Dendritic cell treated with granulocyte-macrophage colony-stimulating factor and Interleukin-4, amounts not matched to agents 40 ng/mL and 50 ng/mL, for 4 days (primary cell): ENCODE data around the gene PRKN.

ENCODE experiments used
- H3K27ac Mint-ChIP-seq: one replicate; pipeline ENCODE4 v1.8.0; 2022; ENCODE audit warnings: mild to moderate bottlenecking, mixed read lengths
- H3K27me3 Mint-ChIP-seq: one replicate; pipeline ENCODE4 v1.8.0; 2022; ENCODE audit warnings: mild to moderate bottlenecking, mixed read lengths
- H3K36me3 Mint-ChIP-seq: one replicate; pipeline ENCODE4 v1.8.0; 2022; ENCODE audit warnings: low read depth, mixed read lengths
- H3K4me1 Mint-ChIP-seq: one replicate; pipeline ENCODE4 v1.8.0; 2022; ENCODE audit warnings: low read depth, mixed read lengths
- H3K4me3 Mint-ChIP-seq: one replicate; pipeline ENCODE4 v1.8.0; 2022; ENCODE audit warnings: mild to moderate bottlenecking, moderate library complexity, mixed read lengths
- H3K9me3 Mint-ChIP-seq: one replicate; pipeline ENCODE4 v1.8.0; 2022; ENCODE audit warnings: mixed read lengths
- intact Hi-C: fragments of 100-400 bp; cut with micrococcal nuclease; formaldehyde crosslinking; loops from one replicate; pipeline ENCODE4 v1.15.0; 2022

The PRKN gene

DNA sequence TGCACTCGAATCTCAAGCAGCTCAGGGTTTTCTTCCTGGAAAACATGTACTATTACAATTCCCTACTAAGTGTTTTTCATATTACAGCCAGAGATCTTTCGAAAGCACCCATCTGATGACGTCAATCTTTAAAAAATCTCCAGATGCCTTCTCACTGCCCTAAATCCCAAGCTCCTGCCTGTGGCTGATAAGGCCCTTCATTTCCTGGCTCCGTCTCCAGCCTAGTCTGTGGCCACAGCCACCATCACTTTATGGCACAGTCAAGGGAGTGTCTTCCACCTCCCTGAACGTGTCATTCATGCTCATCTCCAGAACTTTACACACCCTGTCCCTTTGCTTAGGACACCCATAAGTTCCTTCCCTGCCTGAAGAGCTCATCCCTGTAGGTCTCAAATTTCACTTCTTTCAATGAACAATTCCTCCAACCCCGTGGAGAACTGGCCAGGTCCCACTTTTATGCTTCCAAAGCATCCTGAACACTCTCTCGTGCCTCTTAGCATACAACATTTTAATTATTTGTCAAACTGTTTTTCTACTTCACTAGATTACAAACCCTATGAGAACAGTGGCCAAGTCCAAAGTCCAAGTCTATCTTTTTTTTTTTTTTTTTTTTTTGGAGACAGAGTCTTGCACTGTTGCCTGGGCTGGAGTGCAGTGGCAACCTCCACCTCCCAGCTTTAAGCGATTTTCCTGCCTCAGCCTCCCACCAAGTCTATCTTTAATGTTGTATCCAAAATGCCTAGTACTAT is 1347.6 kb downstream of the PRKN start:
- peaks cover 20% of the 10 kb centered on the region for H3K4me1 Mint-ChIP-seq
- peaks cover 16% of the 10 kb centered on the region for H3K27me3 Mint-ChIP-seq
- H3K9me3 Mint-ChIP-seq, result no peaks in the 10 kb centered on the region
- H3K36me3 Mint-ChIP-seq, result no peaks in the 10 kb centered on the region
- H3K27ac Mint-ChIP-seq, result no peak overlapping the region
- H3K4me3 Mint-ChIP-seq, result no peak overlapping the region
- intact Hi-C loops, result loop anchor here (10.0 kb wide), 1 partner anchor 645 kb away; no protein-coding TSS in a partner anchor

DNA sequence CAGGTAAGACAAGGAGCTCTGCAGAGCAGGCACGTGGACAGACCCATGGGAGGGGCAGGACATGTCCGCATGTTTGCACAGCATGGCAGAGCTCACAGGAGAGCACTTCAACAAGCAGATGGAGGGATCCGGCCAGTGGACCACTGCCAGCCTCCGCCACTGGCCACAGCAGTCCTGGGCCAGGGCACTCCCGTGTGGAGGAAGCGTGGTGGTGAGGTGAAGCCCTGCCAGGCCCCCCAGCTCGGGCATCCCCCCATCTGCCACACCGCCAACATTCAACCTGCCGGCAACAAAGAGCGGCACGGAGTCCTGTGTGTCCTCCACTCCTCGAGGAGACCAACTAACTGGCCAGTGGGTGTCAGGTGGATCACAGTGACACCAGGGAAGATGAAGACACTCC is 1349.5 kb downstream of the PRKN start:
- Mint-ChIP-seq H3K27me3 (peaks cover 16% of the 10 kb centered on the region), H3K9me3 (no peaks in the 10 kb centered on the region), H3K36me3 (no peaks in the 10 kb centered on the region), H3K4me3 (no peak overlapping the region), H3K27ac (no peak overlapping the region), H3K4me1 (peaks cover 21% of the 10 kb centered on the region)
- intact Hi-C loops, result loop anchor here (10.0 kb wide), 1 partner anchor 643 kb away; no protein-coding TSS in a partner anchor

DNA sequence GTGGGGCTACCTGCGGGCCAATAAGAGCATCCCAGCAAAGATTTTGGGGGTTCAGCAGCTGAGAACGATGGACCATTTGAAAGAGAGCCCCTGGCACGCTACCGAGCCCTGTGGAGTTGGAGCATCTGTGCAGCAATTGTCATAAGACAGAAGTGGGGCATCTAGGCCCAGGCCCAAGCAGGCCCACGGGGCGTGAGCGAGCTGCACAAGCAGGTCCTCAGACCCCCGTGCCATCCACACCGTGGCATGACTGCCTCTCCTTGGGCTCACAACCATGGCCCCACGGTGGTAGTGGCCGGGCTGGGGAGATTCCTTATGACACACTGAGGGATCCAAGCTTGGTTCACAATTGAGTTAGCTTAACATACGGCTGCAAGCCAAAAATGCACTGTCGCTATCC is 1350.5 kb downstream of the PRKN start:
- no peak overlapping the region for H3K27ac Mint-ChIP-seq
- no peak overlapping the region for H3K4me3 Mint-ChIP-seq
- peaks cover 16% of the 10 kb centered on the region for H3K27me3 Mint-ChIP-seq
- H3K9me3 Mint-ChIP-seq, result no peaks in the 10 kb centered on the region
- intact Hi-C loops, result loop anchor here (10.0 kb wide), 1 partner anchor 642 kb away; no protein-coding TSS in a partner anchor
- peaks cover 21% of the 10 kb centered on the region for H3K4me1 Mint-ChIP-seq
- H3K36me3 Mint-ChIP-seq, result no peaks in the 10 kb centered on the region

DNA sequence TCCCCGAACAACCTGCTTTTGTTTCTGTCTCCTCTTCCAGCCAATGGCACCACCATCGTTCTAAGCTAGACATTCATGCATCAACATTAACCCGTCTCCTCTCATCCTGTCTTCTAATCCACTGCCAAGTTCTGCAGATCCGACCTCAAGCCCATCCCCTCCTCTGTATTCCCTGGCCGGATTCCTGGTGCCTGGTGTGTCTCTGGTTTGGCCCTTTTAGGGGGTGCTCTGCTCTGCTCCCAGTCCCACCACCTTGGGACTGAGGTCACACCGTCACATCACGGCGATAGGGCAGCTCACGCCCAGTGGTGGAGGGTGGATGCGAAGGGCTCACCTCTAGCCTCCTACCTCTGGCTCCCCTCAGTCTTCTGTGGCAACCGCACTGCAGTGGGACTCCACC is 1351.2 kb downstream of the PRKN start:
- Mint-ChIP-seq H3K27ac (no peak overlapping the region), H3K4me3 (no peak overlapping the region), H3K36me3 (no peaks in the 10 kb centered on the region), H3K4me1 (peaks cover 21% of the 10 kb centered on the region), H3K27me3 (peaks cover 16% of the 10 kb centered on the region), H3K9me3 (no peaks in the 10 kb centered on the region)
- intact Hi-C loops, result loop anchor here (10.0 kb wide), 1 partner anchor 642 kb away; no protein-coding TSS in a partner anchor

DNA sequence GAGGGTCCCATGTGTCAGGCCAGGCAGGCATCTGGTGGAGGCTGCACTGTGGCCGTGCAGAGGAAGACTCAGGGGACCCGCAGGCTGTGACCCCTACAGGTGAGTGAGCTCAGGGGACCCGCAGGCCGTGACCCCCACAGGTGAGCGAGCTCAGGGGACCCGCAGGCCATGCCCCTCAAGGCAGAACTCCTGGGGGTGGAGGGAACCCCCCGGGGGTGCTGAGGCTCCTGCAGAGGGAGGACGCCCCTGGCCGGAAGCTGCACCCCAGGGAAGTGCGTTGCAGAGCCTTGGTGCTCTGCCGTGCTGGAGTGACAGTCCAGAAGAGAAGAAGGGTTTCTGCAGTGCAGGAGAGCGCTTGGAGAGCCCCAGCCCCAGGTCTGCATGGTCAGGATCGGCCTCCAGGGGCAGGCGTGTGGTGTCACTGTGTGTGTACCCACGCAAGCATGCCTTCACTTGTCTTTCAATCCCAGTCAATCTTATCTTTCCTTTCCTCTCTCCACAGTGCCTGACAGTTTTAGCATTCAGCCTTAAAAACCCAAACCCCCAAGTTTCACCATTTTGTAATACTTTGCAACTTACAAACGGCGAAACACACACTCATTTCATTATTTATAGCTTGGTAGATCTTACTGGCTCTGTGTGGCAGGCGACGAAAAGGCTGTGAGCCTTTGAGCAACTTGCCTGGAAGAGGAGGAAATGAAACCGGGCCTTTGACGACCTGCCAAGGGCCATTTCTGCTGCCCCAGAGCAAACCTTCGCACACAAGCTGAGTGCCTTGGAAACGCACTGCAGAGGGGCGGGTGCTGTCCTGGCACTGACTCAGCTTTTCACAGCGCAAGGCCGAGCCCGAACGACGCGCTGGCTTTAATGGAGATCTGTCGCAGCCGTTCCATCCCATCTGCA is 1352.3 kb downstream of the PRKN start:
- H3K9me3 Mint-ChIP-seq, result no peaks in the 10 kb centered on the region
- peak overlapping the region; percentile 74 for H3K4me3 Mint-ChIP-seq
- H3K4me1 Mint-ChIP-seq, result peaks cover 26% of the 10 kb centered on the region
- peaks cover 16% of the 10 kb centered on the region for H3K27me3 Mint-ChIP-seq
- intact Hi-C loops, result loop anchor here (2.0 to 10.0 kb wide), 4 partner anchors 103 to 640 kb away; partner anchors contain the start of gene AGPAT4
- no peak overlapping the region for H3K27ac Mint-ChIP-seq
- no peaks in the 10 kb centered on the region for H3K36me3 Mint-ChIP-seq

DNA sequence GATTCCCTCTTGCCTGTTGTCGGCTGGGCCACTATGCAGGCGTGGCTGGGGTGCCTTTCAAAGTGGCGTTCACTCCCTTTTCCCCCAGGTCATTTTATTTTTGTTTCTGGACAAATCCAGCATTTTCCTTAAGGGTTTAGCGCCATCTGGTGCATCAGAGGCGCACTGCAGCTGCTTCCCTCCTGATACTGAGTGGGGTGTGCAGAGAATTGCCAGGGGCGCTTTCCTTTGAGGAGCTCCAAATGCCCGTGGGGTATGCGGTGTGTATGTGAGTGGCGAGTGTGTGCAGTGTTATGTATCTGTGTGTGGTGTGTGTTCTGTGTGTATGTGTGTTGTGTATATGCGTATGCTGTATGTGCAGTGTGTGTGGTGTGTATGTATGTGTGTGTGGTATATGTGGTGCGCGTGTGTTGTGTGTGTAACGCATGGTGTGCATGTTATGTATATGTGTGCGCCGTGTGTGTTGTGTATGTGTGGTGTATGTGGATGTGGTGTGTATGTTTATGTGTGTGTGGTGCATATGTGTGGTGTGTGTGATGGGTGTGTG is 1353.6 kb downstream of the PRKN start:
- Mint-ChIP-seq H3K27me3 (peaks cover 13% of the 10 kb centered on the region), H3K36me3 (no peaks in the 10 kb centered on the region), H3K4me3 (no peak overlapping the region), H3K9me3 (no peaks in the 10 kb centered on the region), H3K4me1 (peaks cover 31% of the 10 kb centered on the region), H3K27ac (no peak overlapping the region)
- intact Hi-C loops, result loop anchor here (1.0 to 10.0 kb wide), 5 partner anchors 102 to 639 kb away; partner anchors contain the start of gene AGPAT4

DNA sequence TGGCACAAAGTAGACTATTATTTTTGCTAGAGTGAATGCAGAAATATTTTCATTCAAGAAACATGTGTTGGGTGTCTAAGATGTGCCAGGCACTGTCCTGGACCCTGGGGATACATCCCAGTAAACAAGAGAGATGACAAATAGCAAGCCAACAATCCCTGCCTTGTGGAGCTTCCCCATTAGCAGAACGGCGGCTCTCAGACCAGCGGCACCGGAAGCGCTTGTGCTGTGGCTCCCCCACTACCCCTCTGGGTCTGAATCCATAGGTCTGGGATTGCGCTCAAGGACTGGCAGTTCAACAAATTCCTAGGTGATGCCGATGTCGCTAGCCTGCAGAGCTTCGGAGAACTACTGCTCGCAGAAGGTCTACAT is 1355.2 kb downstream of the PRKN start:
- H3K4me1 Mint-ChIP-seq, result peaks cover 42% of the 10 kb centered on the region
- H3K27me3 Mint-ChIP-seq, result peaks cover 8% of the 10 kb centered on the region
- H3K27ac Mint-ChIP-seq, result no peak overlapping the region
- H3K9me3 Mint-ChIP-seq, result no peaks in the 10 kb centered on the region
- intact Hi-C loops, result loop anchor here (5.0 to 10.0 kb wide), 2 partner anchors 100 to 638 kb away; partner anchors contain the start of gene AGPAT4
- no peak overlapping the region for H3K4me3 Mint-ChIP-seq
- H3K36me3 Mint-ChIP-seq, result no peaks in the 10 kb centered on the region

DNA sequence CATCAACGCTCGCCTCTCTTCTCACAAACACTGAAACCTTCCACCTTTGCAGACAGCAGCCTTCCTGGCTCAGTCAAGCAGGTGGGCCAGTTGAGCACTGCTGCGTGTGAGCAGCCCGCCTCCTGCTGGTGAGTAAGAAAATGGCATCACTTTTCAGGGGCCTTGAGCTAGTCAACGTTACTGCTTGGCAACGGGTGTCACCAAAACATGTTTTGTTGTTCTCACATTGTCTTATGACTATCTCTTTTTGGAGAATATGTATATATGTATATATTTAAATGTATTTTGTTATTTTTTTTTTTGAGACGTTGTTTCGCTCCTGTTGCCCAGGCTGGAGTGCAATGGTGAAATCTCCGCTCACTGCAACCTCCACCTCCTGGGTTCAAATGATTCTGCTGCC is 1356.7 kb downstream of the PRKN start:
- H3K4me3 Mint-ChIP-seq, result no peak overlapping the region
- no peaks in the 10 kb centered on the region for H3K9me3 Mint-ChIP-seq
- intact Hi-C loops, result loop anchor here (2.0 to 10.0 kb wide), 3 partner anchors 99 to 636 kb away; partner anchors contain the start of gene AGPAT4
- no peaks in the 10 kb centered on the region for H3K36me3 Mint-ChIP-seq
- H3K27ac Mint-ChIP-seq, result no peak overlapping the region
- no peaks in the 10 kb centered on the region for H3K27me3 Mint-ChIP-seq
- peaks cover 46% of the 10 kb centered on the region for H3K4me1 Mint-ChIP-seq

DNA sequence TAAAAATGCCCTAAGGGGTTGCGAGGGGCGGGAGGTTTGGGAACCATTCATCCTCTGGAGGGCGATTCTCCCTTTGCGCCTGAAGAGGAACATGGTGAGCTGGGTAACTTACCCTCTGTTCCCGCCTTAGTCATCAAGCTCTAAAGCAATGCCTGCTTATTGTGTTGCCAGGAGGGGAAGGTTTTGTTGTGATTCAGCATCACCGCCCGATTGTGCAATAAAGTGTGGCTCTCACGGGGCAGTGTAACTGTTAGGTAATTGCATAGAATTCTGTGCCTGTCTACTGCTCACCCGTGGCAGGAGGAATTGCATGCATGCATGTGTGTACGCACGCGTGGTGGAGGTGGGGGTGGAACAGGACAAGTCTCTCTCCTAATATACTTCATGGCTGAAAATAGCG is 1358.2 kb downstream of the PRKN start:
- Mint-ChIP-seq H3K4me3 (no peak overlapping the region), H3K36me3 (no peaks in the 10 kb centered on the region), H3K4me1 (peaks cover 41% of the 10 kb centered on the region), H3K27me3 (no peaks in the 10 kb centered on the region), H3K27ac (peak overlapping the region; percentile 61), H3K9me3 (no peaks in the 10 kb centered on the region)
- intact Hi-C loops, result loop anchor here (5.0 kb wide), 1 partner anchor 142 kb away; no protein-coding TSS in a partner anchor

DNA sequence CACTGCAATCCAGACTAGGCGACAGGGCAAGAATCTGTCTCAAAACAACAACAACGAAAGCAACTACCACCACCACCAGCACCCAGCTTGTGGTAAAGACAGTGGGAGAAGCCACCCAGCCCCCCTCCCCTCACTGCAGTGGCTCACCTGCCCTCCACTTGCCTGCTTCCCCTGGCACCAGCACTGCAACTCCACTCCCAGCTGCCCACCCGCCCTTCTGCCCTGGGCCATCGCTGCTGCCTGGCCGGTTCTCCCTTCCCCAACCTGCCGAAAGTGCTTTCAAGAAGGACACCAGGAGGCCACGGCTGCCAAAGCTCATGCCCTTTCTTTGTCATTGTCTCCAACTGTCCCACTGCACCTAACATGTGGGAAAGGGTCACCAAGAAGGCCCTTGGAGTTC is 1359.1 kb downstream of the PRKN start:
- Mint-ChIP-seq H3K9me3 (peaks cover 3% of the 10 kb centered on the region), H3K27ac (peak overlapping the region; percentile 61), H3K27me3 (no peaks in the 10 kb centered on the region), H3K4me1 (peaks cover 41% of the 10 kb centered on the region), H3K36me3 (no peaks in the 10 kb centered on the region), H3K4me3 (no peak overlapping the region)
- intact Hi-C loops, result loop anchor here (5.0 kb wide), 1 partner anchor 141 kb away; no protein-coding TSS in a partner anchor

DNA sequence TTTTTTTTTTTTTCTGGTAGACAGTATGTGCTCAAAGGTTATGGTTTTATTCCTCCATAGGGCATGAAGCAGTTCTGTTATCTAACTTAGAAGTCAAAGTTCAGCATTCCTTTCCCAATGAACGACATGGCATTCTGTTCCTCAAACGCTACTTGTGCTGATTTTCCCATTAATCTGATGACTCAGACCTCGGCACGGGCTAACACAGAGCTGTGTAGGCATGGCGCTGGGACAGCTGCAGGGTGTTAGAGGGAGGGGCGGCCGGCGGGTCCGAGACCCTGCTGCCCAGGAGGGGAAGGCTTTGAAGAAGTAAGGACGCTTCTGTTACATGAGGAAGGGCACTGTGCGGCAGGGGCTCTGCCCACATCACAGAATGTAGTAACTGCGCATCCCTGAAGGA is 1360.1 kb downstream of the PRKN start:
- Mint-ChIP-seq H3K27ac (peak overlapping the region; percentile 53), H3K27me3 (no peaks in the 10 kb centered on the region), H3K9me3 (peaks cover 9% of the 10 kb centered on the region), H3K36me3 (no peaks in the 10 kb centered on the region), H3K4me3 (no peak overlapping the region), H3K4me1 (peaks cover 41% of the 10 kb centered on the region)
- intact Hi-C loops, result loop anchor here (5.0 kb wide), 1 partner anchor 140 kb away; no protein-coding TSS in a partner anchor

DNA sequence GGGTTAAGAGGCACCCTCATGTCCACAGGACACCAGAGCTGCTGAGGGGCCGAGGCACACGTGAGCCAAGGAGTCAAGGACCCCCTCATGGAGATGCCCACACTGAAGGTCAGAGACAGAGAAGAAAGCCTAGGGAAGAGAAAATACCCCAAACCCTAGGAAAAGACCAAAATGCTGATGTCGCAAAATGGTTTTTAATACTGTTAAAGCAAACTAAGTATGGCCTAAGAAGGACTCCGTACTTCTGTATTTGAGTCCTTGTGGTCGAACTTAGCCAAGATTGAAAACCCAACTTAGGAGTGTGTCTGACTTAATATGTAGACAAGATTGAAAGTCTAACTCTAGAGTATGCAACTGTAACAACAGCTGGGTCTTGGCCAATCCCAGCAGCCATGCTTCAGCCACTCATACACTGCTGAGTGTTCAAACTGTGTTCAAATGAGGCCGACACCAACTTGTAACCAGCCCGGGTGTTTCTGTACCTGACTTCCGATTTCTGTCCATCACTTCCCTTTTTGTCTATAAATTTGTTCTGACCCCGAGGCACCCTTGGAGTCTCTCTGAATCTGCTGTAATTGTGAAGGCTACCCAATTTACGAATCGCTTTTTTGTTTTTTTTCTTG is 1361.2 kb downstream of the PRKN start:
- Mint-ChIP-seq H3K27me3 (no peaks in the 10 kb centered on the region), H3K27ac (peak overlapping the region; percentile 53), H3K36me3 (no peaks in the 10 kb centered on the region)

DNA sequence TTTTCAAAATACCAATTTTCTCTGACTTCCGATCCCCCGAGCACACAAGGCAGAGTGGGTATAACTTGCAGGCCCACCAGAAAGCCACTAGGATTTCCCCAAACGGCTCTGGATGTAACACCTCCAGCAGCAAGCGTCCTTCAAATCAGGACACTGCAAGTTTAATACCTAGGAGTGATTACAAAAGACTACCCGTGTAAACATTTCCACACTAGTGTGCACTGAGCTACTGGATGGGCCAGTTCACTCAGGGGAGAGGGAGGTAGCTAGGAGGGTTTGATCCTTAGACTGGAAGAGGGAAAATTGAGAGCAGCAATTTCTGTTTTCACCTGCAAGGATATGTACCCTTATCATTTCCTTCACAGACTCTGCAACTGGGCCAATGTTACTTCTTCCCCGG is 1361.9 kb downstream of the PRKN start:
- no peak overlapping the region for H3K27ac Mint-ChIP-seq
- intact Hi-C loops, result loop anchor here (5.0 kb wide), 1 partner anchor 138 kb away; no protein-coding TSS in a partner anchor
- H3K4me1 Mint-ChIP-seq, result peaks cover 41% of the 10 kb centered on the region
- H3K27me3 Mint-ChIP-seq, result no peaks in the 10 kb centered on the region
- H3K9me3 Mint-ChIP-seq, result peaks cover 9% of the 10 kb centered on the region
- no peaks in the 10 kb centered on the region for H3K36me3 Mint-ChIP-seq
- no peak overlapping the region for H3K4me3 Mint-ChIP-seq

More for the DNA sequence above, 1361.2 kb downstream of the PRKN start:
- Mint-ChIP-seq H3K4me3 (no peak overlapping the region), H3K4me1 (peaks cover 41% of the 10 kb centered on the region), H3K9me3 (peaks cover 9% of the 10 kb centered on the region)
- intact Hi-C loops, result loop anchor here (5.0 kb wide), 1 partner anchor 139 kb away; no protein-coding TSS in a partner anchor
